Measurements from ENCODE around the gene ARHGAP42. TPM values are rescaled to one million over a fixed set of nuclear protein-coding genes. Genes with fewer than 3 reads are reported as not detected.
A peak's percentile ranks its signal among the peaks of the same experiment; 100 is the strongest.

ARHGAP42 gene
- total RNA-seq, 1 donor from 2014 or later: 11.2 TPM

GRCh38 chr11:100902454-100903141, 215.5 kb downstream of the ARHGAP42 start:
- peak; percentile 80 for DNase-seq (ENCODE audit: low spot score)
- peak; percentile 99 for ATAC-seq

- DNase-seq (ENCODE audit: low spot score) (no peak), ATAC-seq (peak; percentile 18)
Observed at GRCh38 chr11:100903284-100903683, 216.2 kb downstream of the ARHGAP42 start.

GRCh38 chr11:100905684-100906083, 218.6 kb downstream of the ARHGAP42 start:
- ATAC-seq: no peak
- no peak for DNase-seq (ENCODE audit: low spot score)

- no peak for ATAC-seq
- DNase-seq (ENCODE audit: low spot score): no peak
Observed at GRCh38 chr11:100908746-100909145, 221.7 kb downstream of the ARHGAP42 start.

- no peak for DNase-seq (ENCODE audit: low spot score)
- no peak for ATAC-seq
Observed at GRCh38 chr11:100910808-100911207, 223.7 kb downstream of the ARHGAP42 start.

GRCh38 chr11:100914415-100915110, 227.5 kb downstream of the ARHGAP42 start:
- no peak for ATAC-seq
- no peak for DNase-seq (ENCODE audit: low spot score)

GRCh38 chr11:100918551-100919500, 231.7 kb downstream of the ARHGAP42 start:
- DNase-seq (ENCODE audit: low spot score): no peak

GRCh38 chr11:100920593-100920992, 233.5 kb downstream of the ARHGAP42 start:
- DNase-seq (ENCODE audit: low spot score) (no peak), ATAC-seq (no peak)

More at GRCh38 chr11:100918551-100919500, 231.7 kb downstream of the ARHGAP42 start:
- ATAC-seq: peak; percentile 62

- ATAC-seq: no peak
- no peak for DNase-seq (ENCODE audit: low spot score)
Observed at GRCh38 chr11:100922121-100922520, 235.0 kb downstream of the ARHGAP42 start.

- DNase-seq (ENCODE audit: low spot score) (no peak), ATAC-seq (no peak)
Observed at GRCh38 chr11:100923555-100923954, 236.5 kb downstream of the ARHGAP42 start.

GRCh38 chr11:100925935-100926334, 238.8 kb downstream of the ARHGAP42 start:
- DNase-seq (ENCODE audit: low spot score) (no peak), ATAC-seq (no peak)

- no peak for ATAC-seq
- no peak for DNase-seq (ENCODE audit: low spot score)
Observed at GRCh38 chr11:100927579-100927978, 240.5 kb downstream of the ARHGAP42 start.

- ATAC-seq (no peak), DNase-seq (ENCODE audit: low spot score) (no peak)
Observed at GRCh38 chr11:100928426-100928825, 241.3 kb downstream of the ARHGAP42 start.

- ATAC-seq (no peak), DNase-seq (ENCODE audit: low spot score) (no peak)
Observed at GRCh38 chr11:100929377-100929776, 242.3 kb downstream of the ARHGAP42 start.

GRCh38 chr11:100930185-100930778, 243.2 kb downstream of the ARHGAP42 start:
- ATAC-seq (peak; percentile 81), DNase-seq (ENCODE audit: low spot score) (no peak)

GRCh38 chr11:100932474-100933100, 245.5 kb downstream of the ARHGAP42 start:
- ATAC-seq (peak; percentile 65), DNase-seq (ENCODE audit: low spot score) (no peak)

GRCh38 chr11:100936781-100937180, 249.7 kb downstream of the ARHGAP42 start:
- no peak for DNase-seq (ENCODE audit: low spot score)
- ATAC-seq: no peak

- no peak for ATAC-seq
- no peak for DNase-seq (ENCODE audit: low spot score)
Observed at GRCh38 chr11:100939571-100939970, 252.5 kb downstream of the ARHGAP42 start.

GRCh38 chr11:100940111-100940510, 253.0 kb downstream of the ARHGAP42 start:
- ATAC-seq: no peak
- no peak for DNase-seq (ENCODE audit: low spot score)

GRCh38 chr11:100941033-100941432, 253.9 kb downstream of the ARHGAP42 start:
- DNase-seq (ENCODE audit: low spot score): no peak
- no peak for ATAC-seq

Data from left lobe of liver (tissue), 2 donors.